ENCODE measurements around the gene MTG2. TPM values are rescaled to one million over a fixed set of nuclear protein-coding genes. Genes with fewer than 3 reads are reported as not detected.
A peak's percentile ranks its signal among the peaks of the same experiment; 100 is the strongest.

MTG2 gene
- total and polyA plus RNA-seq, 2 of the 13 experiments (the other 11 are each of a cell fraction or from before 2014, with no cell fraction given) = 20.4 to 37.8 TPM

- peaks cover 41% of the 10 kb centered on the region for H3K4me1 ChIP-seq (ENCODE audit: insufficient read depth, low read length)
- intact Hi-C loops (cut with micrococcal nuclease; ENCODE audit: unreplicated experiment) (no loop called here), in situ Hi-C loops (cut with HindIII; ENCODE audit: extremely low pct_ligation_motif_present, low pct_unique_long_range_greater_than_20kb) (no loop called here)
- FAIRE-seq (no peak), DNase-seq (ENCODE audit: low spot score) (no peak), ATAC-seq (peak; percentile 1; the same call in 2 of the 3 replicates)
- H4K20me1 ChIP-seq (ENCODE audit: insufficient read depth, low read length) = peaks cover 35% of the 10 kb centered on the region; the same call in 1 of the 2 replicates
- H3K9ac ChIP-seq (ENCODE audit: insufficient read depth, low read depth, low read length) = no peak overlapping the region
- peak overlapping the region; percentile 11 to 62 (median 32); a peak in 3 of 6 replicates for H3K4me3 ChIP-seq (replicated peaks in 1 of 3; ENCODE audit: insufficient read depth in 1 of 3, low read depth in 2 of 3, low read length in 3 of 3)
- no peaks in the 10 kb centered on the region for H3K79me2 ChIP-seq (ENCODE audit: insufficient read depth, low read length)
- no peak overlapping the region for H3K27ac ChIP-seq (ENCODE audit: extremely low read length, insufficient read depth, low read length)
- H3K9me3 ChIP-seq (ENCODE audit: low read length) = no peaks in the 10 kb centered on the region
- peaks cover 67 to 92% of the 10 kb centered on the region in 2 experiments for H3K27me3 ChIP-seq (ENCODE audit: control insufficient read depth in 1 of 2, insufficient read depth in 2 of 2, low read length in 2 of 2)
- H3K4me2 ChIP-seq (ENCODE audit: low read depth, low read length) = peak overlapping the region; percentile 60
- BruUV-seq (replicated peaks) = no TSS peak
- H2AFZ ChIP-seq (ENCODE audit: low read length) = no peak overlapping the region
- ChIA-PET POLR2A (no interaction called here), CTCF (ENCODE audit: low intra/inter-chr PET ratio, low total read pairs) (no interaction called here)
- H3K36me3 ChIP-seq (replicated peaks in 1 of 2; ENCODE audit: control insufficient read depth in 1 of 2, insufficient read depth in 2 of 2, low read length in 2 of 2) = no peaks in the 10 kb centered on the region
- WGBS (ENCODE audit: low lambda C conversion rate) = 9% methylated on average over 52 of the region's 84 CpGs
- TF ChIP-seq ZNF543 (CRISPR knock-in tag; IDR thresholded peaks at IDR 0.05) = no peak
- TF ChIP-seq MEIS2 (CRISPR knock-in tag; IDR thresholded peaks at IDR 0.05) = no peak
- TF ChIP-seq ZNF580 (CRISPR knock-in tag; IDR thresholded peaks at IDR 0.05; ENCODE audit: borderline replicate concordance, low read depth) = no peak
- TF ChIP-seq ZBED4 (CRISPR knock-in tag; IDR thresholded peaks at IDR 0.05; ENCODE audit: borderline replicate concordance) = no peak
- no peak for TF ChIP-seq HMG20B (CRISPR knock-in tag; conservative IDR thresholded peaks at IDR 0.05)
- no peak for TF ChIP-seq MAF1 (CRISPR knock-in tag; IDR thresholded peaks at IDR 0.05; ENCODE audit: borderline replicate concordance)
- TF ChIP-seq SIX4 (CRISPR knock-in tag; IDR thresholded peaks at IDR 0.05) = no peak
- no peak for TF ChIP-seq HDAC1 (CRISPR knock-in tag; IDR thresholded peaks at IDR 0.05)
- peak; percentile 65; the same call in 1 of the 2 replicates for TF ChIP-seq MTF2 (CRISPR knock-in tag; IDR thresholded peaks at IDR 0.05; ENCODE audit: borderline replicate concordance)
- TF ChIP-seq SAFB2 (CRISPR knock-in tag; IDR thresholded peaks at IDR 0.05; ENCODE audit: borderline replicate concordance, low read depth) = no peak
- no peak for TF ChIP-seq NFIB (CRISPR knock-in tag; IDR thresholded peaks at IDR 0.05; ENCODE audit: borderline replicate concordance)
- no peak for TF ChIP-seq CERS6 (CRISPR knock-in tag; IDR thresholded peaks at IDR 0.05)
- no peak for TF ChIP-seq KMT2B (CRISPR knock-in tag; IDR thresholded peaks at IDR 0.05)
These were observed 36.5 kb downstream of the MTG2 start for GRCh38 chr20:62219101-62219991.

Data from HepG2 (cell line).